Measurements from ENCODE around the gene PIK3C2A.

- no peak for TF ChIP-seq CTCF (IDR thresholded peaks at IDR 0.05; ENCODE audit: insufficient read depth, low read length)
- TF ChIP-seq, protein P1, sequence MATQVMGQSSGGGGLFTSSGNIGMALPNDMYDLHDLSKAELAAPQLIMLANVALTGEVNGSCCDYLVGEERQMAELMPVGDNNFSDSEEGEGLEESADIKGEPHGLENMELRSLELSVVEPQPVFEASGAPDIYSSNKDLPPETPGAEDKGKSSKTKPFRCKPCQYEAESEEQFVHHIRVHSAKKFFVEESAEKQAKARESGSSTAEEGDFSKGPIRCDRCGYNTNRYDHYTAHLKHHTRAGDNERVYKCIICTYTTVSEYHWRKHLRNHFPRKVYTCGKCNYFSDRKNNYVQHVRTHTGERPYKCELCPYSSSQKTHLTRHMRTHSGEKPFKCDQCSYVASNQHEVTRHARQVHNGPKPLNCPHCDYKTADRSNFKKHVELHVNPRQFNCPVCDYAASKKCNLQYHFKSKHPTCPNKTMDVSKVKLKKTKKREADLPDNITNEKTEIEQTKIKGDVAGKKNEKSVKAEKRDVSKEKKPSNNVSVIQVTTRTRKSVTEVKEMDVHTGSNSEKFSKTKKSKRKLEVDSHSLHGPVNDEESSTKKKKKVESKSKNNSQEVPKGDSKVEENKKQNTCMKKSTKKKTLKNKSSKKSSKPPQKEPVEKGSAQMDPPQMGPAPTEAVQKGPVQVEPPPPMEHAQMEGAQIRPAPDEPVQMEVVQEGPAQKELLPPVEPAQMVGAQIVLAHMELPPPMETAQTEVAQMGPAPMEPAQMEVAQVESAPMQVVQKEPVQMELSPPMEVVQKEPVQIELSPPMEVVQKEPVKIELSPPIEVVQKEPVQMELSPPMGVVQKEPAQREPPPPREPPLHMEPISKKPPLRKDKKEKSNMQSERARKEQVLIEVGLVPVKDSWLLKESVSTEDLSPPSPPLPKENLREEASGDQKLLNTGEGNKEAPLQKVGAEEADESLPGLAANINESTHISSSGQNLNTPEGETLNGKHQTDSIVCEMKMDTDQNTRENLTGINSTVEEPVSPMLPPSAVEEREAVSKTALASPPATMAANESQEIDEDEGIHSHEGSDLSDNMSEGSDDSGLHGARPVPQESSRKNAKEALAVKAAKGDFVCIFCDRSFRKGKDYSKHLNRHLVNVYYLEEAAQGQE (IDR thresholded peaks at IDR 0.05; ENCODE audit: insufficient replicate concordance, low read depth): no peak
Observed at GRCh38 chr11:17163291-17163690, 44.5 kb downstream of the PIK3C2A start.

All from HL-60 (cell line).